GM18870 (cell line): Measurements from ENCODE around the gene SLC22A3.

Experiments
- ATAC-seq: cut with Tn5 transposase; IDR thresholded peaks from one replicate; pipeline ENCODE4 v1.9.1; 2021; ENCODE audit warnings: moderate library complexity; ENCODE audit not compliant: unreplicated experiment

Gene SLC22A3

DNA sequence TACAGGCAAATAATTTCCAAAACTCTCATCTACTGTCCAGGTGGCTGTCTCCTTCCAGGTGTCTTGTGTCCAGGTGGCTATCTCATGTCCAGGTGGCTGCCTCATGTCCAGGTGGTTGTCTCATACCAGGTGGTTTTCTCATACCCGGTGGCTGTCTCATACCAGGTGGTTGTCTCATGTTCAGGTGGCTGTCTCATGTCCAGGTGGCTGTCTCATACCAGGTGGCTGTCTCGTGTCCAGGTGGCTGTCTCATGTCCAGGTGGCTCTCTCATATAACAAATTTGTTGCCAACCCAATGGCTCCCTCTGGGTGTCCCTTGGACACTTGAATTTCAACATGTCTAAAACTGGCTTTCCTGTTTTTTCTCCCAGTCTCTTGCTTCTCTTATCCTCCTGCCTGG, 14.3 kb upstream of the SLC22A3 start:
- no peak for ATAC-seq

- no peak for ATAC-seq
Observed at GRCh38 chr6:160336200-160336599, 12.0 kb upstream of the SLC22A3 start.

DNA sequence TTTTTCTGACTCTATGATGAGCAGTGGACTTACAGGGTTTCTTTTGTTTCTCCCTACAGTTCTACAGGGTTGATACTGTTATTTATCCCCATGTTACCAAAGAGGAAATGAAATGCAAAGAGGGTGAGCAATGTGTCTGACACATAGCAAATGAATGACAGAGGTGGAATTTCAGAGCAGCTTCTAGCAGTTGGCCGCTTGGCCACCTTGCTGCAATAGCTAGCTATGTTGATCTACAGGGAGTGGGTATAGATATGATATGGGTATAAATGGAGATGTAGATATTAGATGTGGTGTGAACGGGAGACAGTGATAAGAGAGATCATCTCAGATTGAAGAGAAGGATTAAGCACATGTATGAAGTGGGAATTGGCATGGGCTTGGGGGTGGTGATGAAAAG, 10.9 kb upstream of the SLC22A3 start:
- no peak for ATAC-seq

DNA sequence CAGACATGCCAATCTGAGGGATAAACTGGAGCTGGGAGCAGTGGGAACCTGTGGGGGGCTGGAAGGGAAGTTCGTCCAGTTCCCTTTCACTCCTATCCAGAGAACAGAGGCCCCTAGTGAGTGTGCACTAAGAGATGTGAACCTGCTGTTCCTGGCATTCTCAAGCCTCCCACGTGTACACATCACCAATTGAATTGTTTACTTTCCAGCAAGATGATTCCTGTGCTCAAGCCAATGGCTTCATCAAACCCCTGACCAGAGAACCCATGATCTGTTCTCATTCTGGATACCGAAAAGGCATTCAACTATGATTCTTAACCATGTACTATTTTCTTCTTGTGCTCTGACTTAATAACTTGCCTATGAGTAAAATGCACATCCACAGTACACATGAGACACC, 10.2 kb upstream of the SLC22A3 start:
- ATAC-seq: no peak

DNA sequence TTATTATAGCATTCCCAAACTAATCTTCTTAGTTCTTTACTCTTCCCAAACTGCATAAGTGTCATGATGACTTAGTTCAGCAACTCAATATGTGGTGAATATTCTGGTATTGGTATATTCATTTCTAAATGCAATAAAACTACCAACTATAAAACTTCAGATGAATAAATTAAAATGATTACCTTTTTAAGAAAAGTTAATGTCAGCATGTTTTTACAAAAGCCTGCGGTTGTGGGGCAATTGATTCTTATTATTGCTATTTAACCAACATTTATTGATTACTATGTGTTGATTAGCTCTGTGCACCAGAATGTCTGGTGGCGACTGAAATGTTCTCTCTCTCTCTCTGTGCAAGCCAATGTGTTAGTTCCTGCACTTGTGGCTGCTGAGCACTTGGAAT, 5.0 kb upstream of the SLC22A3 start:
- no peak for ATAC-seq

DNA sequence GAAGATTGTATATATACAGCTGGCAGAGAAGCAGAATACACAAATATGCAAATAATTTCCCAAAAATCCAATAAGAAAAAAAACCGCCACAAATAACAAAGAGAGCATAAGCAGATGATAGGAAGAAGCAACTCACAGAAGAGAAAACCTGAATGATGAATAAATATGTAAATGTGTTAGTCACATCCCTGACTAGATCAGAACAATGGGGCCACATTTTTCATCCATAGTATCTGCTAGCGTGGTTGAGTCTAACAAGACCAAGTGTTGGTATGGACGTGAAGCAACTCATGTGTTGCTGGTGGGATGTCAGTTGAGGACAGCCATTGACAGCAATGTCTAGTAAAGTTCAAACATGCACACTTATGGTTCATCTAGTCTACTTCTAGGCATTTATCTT, 3.9 kb upstream of the SLC22A3 start:
- no peak for ATAC-seq

DNA sequence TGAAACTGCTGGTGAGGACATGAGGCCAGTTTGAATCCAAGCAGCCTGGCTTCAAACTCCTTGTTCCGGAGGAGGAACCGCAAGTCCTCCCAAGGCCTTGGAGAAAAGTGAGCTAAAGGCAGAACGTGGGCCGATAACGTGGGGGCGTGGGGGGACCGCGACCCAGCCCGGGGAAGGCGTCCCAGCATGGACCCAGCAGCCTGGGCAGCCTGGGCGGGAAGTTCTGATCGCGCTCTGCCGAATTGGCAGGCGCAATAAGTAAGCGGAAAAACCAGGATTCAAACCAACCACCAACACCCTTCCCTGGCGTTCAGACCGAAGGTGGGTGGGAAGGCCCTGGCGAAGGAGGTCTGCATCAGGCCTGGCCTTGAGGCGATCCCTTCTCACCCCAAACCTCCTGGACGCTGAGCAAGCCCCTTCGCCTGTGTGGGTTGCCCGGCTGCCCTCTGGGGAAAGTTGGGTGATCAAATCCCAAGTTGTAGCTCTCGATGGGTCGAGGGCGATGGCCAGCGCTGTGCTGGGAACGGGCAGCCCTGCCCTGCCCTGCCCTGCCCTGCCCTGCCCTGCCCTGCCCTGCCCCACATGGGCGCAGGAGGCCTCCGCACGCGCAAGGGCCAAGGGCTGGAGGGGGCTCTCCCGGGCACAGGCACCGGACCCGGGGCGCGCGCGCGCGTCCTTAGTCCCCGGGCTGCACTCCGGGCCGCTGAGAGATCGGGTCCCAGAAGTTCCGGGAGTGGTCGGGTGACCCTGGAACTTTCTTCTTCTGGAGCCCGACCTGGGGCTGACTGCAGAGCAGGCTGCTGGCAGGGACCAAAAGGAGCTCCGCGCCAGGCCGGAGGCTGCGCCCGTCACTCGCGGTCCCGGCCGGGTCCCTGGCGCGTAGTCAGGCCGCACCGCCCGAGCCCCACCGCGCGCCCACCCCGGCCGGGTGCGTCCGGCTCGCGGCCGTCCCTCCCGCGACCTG, 637 bp upstream of the SLC22A3 start:
- ATAC-seq: no peak

DNA sequence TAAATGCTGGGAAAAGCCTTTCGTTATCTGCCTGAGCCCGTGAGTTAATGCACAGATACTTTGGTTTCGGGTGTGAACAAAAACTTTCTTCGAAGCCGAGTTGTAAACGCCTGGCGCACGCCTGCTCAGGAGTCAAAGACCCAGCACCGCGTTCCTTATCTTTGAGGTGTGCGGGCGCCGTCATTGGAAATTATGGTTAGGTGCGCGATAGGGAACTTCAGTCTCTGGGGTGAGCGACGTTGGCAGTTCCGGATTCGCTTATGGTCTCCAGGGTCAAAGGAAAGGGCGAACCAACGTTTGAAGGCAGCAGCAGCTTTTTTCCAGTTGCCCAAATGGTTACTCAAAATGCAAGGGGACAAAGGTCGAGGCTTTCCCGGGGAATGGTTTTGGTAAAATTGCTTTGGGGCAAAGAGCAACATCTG, 853 bp downstream of the SLC22A3 start:
- no peak for ATAC-seq

DNA sequence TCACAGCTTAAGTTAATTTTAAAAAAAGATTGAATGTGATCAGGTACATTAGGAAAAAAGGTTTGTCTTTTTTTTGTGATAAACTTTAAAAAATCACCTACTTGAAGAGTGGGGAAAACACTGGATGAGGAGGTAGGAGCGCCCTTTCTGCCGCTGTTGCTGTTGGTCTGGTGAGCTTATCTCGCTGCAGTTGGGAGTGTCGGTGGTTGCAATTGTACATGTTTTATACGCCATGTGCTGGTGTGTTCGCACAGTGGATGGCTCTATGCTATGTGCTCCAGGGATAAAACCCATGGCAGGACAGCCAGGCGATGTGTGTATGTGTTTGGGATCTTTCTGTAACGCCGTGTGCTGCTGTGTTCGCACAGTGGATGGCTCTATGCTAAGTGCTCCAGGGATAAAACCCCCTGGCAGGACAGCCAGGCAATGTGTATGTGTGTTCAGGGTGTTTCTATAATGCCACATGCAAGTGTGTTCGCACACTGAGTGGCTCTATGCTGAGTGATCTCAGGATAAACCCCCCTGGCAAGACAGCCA, 1.7 kb downstream of the SLC22A3 start:
- no peak for ATAC-seq

DNA sequence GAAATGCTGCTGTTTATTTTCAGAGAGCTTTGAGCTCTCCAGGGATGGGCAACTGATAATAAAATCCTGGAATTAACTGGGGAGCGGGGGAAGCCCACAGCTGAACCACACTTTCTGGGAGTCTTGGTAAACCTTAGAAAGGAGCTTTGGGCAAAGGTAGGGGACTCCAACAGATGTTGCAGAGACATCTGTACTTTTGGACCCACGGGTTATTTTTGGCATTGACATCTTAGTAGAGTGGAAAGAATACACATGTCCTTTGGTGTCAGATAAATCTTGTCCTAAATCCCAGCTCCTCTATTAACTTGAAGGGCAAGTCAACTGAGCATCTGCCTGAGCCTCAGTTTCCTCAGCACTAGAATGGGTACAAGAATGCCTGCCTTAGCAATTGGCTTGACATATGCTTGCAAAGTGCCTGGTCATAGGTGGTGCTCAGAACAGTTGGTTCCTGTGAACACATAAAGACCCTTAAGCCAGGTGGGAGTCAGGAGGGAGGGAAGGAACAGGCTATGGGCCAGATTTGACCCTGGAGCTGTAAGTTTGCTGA, 5.8 kb downstream of the SLC22A3 start:
- no peak for ATAC-seq

GRCh38 chr6:160355001-160355400, 6.8 kb downstream of the SLC22A3 start:
- ATAC-seq: no peak

DNA sequence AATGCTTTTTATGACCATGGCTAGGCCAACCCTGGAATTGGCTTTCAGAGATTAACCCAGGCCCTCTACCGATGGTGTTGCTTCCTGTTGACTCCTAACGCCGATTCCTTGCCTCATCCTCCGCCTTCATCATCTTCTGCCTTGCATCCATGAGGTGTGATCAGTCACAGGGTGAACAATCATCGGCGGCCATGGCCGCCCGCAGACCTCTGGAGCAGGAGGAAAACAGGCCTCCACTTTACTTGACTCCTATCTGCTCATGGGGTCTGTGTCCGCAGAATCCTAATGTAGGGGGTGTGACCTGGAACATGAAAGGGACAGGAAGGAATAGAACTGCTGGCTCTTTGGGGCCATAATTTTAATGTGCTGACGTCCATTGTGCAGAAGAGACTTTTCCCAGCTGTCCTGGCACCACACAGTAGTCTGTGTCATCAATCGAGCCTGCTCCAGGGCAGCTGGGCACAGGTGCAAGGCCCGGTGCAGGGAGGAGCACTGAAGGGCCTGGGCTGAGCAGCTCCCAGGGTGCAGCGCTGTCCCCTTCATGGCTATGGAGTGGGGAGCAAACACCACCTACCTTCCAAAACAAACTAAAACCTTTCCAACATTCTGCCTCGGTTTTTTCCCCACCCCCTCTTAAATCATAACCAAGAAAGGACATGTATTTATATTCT, 8.0 kb downstream of the SLC22A3 start:
- no peak for ATAC-seq

DNA sequence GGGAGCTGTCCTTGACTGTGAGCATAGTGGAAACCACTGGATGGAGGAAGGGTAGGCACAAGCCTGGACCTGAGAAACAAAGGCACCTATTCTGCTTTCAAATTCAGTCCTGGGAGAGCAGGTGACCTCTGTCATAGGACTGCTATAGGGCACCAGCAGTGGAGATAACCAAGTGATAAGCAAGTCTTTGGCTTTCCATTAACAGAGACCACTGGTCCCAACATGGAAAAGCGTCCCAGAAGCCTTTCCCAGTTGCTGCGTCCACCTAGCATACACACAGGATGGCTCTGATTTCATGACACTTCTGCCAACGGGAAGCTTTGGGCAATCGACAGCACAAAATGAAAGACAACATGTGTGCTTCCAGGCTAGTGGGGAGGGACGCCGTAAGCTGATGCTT, 8.9 kb downstream of the SLC22A3 start:
- no peak for ATAC-seq

GRCh38 chr6:160358225-160359119, 10.3 kb downstream of the SLC22A3 start:
- ATAC-seq: no peak

GRCh38 chr6:160360955-160361354, 12.8 kb downstream of the SLC22A3 start:
- ATAC-seq: no peak

- no peak for ATAC-seq
Observed at GRCh38 chr6:160362556-160362955, 14.4 kb downstream of the SLC22A3 start.

GRCh38 chr6:160363016-160363996, 15.1 kb downstream of the SLC22A3 start:
- ATAC-seq: no peak

DNA sequence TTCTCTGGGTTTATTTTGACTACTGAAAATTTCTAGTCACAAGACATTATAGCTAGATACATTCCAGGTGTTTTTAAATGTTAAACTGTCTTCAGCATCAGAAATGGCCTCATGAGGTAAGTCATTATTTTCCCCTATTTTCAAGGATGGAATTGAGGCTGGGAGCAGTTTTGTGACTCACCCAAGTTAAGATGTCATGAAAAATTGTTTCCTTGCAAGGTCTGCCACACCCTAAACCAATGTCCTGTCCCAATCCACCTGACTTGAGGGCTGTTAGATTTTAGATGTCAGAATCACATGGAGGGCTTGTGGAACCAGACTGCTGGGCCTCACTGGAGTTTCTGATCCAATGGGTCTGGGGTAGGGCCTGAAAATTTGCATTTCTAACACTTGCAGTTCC, 16.9 kb downstream of the SLC22A3 start:
- no peak for ATAC-seq

GRCh38 chr6:160367798-160368547, 19.8 kb downstream of the SLC22A3 start:
- no peak for ATAC-seq
